HG02759 (cell line): ENCODE measurements around the gene ANO2.

Source experiments
- ATAC-seq: cut with Tn5 transposase; IDR thresholded peaks from one replicate; pipeline ENCODE4 v1.9.1; 2021; ENCODE audit warnings: mild to moderate bottlenecking, moderate library complexity; ENCODE audit not compliant: unreplicated experiment

The ANO2 gene

GRCh38 chr12:5587711-5588121 lies 357.3 kb downstream of the ANO2 start:
- no peak for ATAC-seq

DNA sequence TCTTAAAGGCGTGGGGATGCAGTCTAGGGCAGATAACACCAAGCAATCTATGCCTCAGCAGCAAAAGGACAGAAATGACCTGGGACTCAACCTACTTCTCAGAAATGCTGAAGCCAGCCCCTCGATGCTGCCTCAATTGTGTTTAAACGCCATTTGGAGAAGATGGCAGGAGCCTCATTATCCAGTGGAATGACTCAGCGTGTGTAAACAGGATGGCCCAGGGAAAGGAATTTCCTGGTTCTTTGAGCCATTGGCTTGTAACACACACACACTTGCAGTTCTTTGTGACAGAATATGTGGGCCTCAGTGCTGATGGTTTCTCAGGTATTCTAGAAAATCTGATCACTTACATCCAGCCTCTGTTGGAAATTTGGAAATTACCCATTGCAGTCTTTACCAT lies 358.9 kb downstream of the ANO2 start:
- ATAC-seq, result no peak

- ATAC-seq, result no peak
These were observed 359.9 kb downstream of the ANO2 start for GRCh38 chr12:5585178-5585577.

DNA sequence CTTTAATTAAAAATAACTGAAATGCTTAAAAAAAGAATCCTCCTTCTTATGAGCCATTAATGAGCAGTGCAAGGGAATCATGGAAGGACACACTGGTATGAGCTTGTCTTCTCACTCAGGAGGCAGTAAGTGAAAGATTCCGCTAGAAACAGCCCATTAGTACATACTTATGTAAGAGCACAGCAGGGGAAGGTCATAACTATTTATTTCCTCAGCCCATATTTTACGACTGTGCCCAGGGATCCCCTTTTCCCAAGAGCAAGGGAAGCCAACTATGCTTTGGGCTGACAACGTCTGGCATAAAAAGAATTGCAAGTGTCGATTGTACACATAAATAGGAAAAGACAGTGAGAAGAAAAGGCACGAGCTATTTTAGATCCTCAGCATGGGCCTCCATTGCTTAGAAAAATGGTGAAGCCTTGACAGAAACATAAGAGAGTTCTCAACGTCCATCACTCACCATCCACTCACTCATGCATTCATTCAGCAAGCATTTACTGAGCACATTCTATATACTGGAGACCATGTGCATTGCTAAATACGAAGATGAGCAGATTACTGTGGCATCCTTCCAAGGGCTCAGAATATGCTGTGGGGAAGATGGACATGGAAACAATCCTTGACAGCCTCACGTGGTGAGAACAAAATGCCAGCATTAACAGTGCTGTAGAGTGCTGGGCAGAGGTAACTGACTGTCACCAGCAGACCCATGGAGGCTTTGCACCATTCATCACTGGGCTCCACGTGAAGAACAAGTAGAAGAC lies 360.5 kb downstream of the ANO2 start:
- no peak for ATAC-seq

GRCh38 chr12:5582541-5582940 lies 362.5 kb downstream of the ANO2 start:
- no peak for ATAC-seq

GRCh38 chr12:5582018-5582417 lies 363.0 kb downstream of the ANO2 start:
- no peak for ATAC-seq

GRCh38 chr12:5581616-5582015 lies 363.4 kb downstream of the ANO2 start:
- no peak for ATAC-seq

DNA sequence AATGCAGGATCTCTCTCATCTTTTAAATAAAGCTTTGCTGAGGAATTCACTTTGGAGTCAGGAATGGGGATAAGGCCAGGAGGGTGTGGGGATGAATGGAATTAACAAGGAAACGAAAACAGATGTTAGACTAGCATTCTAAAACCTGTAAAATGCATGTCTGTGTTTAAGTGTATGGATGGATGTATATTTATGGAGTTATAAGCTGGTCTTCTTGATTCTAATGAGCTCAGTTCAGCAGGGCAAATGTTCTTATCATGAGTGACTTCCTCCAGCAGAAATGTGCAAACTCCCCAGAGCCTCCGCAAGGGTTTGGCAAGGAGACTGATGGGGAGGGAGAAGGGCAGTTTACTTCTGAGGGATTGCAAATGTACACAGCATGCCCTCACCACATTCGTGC lies 364.0 kb downstream of the ANO2 start:
- ATAC-seq, result no peak

GRCh38 chr12:5578775-5579174 lies 366.3 kb downstream of the ANO2 start:
- ATAC-seq, result no peak

GRCh38 chr12:5577741-5578140 lies 367.3 kb downstream of the ANO2 start:
- ATAC-seq, result no peak

GRCh38 chr12:5577211-5577612 lies 367.8 kb downstream of the ANO2 start:
- no peak for ATAC-seq

DNA sequence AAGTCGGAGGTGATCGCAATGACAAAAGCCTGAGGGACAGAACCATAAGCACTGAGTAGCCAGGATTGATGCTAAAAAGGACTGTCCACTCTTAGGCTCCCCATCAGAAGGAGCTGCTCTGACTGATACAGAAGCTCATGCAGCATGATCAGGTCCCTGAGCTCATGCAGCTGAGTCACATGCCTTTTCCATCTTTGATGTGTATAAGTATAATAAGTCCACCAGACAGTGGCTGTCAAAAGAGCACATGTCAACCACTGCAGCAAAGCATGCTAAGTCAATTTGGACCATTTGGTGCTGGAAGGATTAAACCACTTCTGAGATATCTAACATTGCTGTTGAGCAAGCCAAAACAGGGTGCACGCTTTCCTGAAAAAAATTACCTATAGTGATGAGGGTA lies 369.1 kb downstream of the ANO2 start:
- ATAC-seq, result no peak

- ATAC-seq, result no peak
These were observed 369.8 kb downstream of the ANO2 start for GRCh38 chr12:5575232-5575631.

- no peak for ATAC-seq
These were observed 371.7 kb downstream of the ANO2 start for GRCh38 chr12:5573390-5573789.

GRCh38 chr12:5571115-5571514 lies 373.9 kb downstream of the ANO2 start:
- no peak for ATAC-seq

GRCh38 chr12:5570416-5570815 lies 374.6 kb downstream of the ANO2 start:
- no peak for ATAC-seq

DNA sequence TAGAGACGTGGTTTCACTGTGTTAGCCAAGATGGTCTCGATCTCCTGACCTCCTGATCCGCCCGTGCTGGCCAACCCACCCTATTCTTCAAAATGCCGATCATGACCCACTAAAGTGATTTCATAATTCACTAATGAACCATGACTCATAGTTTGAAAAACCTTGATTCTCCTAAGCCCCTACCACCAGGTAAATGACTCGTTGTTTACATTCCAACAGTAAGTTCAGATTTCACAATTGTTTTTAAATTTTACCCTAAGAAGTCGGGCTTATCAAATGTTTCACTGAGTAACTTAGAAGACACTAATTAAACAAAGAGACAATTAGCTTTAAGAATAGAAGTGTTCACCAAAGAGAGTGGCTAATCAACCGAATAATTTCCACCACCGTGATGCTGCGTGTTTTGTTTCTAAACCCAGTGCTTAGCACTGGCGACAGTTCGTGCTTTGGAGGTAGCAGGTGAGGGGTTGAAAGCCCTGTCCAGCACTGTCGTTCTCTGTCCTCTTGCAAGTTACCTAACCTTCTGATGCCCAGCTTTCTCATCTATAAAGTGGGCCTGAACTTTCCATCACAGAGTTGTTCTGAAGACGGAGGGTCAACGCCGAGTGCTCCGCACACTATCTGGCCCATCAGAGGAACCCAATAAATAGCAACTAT lies 376.6 kb downstream of the ANO2 start:
- ATAC-seq, result no peak

DNA sequence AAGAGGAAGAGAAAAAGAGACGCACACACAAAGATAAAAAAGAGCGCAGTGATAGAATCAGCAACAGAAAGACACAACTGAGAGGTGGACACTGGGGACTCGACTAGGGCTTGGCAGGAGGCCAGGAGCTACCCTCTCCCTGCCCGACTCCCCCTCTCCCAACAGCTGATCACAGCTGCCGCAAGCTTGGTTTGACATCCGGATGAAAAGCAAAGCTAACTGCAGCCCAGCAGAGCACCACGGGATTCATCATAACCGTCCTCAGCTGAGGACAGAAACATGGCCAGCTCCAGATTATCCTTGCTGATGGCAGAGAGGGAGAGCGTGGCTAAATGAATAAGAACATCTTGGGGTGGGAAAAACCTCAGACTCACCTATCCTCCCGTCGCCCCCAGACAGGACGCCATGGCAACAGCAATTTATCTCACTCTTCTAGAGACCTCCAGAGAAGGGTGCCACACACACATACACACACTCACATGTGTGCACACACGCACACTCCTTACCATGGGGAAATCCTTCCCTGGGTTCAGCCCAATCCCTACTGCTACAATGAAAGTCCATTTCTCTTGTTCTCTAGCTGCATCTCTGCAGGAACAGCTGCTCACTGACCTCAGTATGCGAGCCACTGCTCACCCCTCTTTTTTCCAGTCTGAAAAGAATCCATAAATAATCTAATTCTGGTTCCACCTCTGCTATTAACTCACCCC lies 377.9 kb downstream of the ANO2 start:
- ATAC-seq, result no peak

DNA sequence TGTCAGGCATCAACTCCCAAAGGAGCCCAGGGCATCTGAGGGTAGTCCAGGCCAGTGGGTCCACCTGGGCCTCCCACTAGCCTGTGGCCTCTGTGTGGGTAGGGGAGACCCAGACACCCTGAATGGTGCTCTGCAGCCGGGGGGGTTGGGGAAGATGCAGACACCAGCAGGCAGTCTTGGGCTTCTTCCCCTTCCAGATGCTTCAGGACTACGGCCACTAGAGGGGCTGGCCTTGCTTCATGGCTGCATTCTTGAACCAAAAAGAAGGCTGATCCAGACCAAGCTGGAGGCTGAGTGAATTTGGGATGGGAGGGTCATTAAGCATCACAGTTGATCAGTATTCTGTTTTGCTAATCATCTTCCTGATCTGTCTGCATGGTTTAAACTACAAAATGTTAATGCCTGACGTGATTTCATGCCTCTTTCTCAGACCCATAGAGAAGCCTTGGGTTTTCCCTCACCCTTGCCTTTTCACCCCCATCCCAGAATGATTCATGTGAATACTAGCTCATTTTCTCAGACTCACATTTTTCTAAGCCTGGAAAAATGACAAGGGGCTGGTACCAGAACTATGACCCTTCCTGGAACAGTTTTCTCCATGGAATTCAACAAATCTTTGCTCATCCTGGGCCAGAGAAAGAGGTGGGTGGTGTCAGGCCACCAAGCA lies 379.0 kb downstream of the ANO2 start:
- ATAC-seq, result no peak

DNA sequence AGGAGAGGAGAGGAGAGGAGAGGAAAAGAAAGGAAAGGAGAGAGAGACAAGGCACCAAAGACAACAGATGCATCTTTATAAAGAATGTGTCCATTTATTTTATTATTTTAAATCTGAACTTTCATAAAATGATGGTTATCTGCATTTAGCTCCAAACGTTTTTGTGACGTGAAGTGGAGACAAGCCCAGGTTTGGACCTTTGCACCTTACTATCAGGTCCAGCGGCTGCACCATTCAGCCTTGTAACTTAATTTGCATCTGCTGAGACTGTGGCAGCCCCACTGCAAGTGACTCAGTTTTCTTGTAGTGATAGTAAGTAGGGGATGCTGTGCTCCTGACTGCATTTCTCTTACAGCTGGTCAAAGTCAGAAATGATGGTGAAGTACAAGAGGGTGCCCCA lies 382.5 kb downstream of the ANO2 start:
- no peak for ATAC-seq

- no peak for ATAC-seq
These were observed 383.2 kb downstream of the ANO2 start for GRCh38 chr12:5561846-5562245.
